Cardiac fibroblast (primary cell): ENCODE results near the gene NME3.

Experiments used
- DNase-seq, 2 donors: peaks; one replicate each; pipeline versions ENCODE4 v3.0.0 to v3.0.0-alpha.2; 2010; ENCODE audit warnings: low read depth in 2 of 2
- H3K4me3 ChIP-seq, 2 donors: replicated peaks in 1 of 2; 1 replicate in 1 of 2; 2 replicates in 1 of 2; pipeline ENCODE4 v1.5.1; 2011; ENCODE audit warnings: low read depth in 2 of 2, low read length in 2 of 2, mild to moderate bottlenecking in 2 of 2, moderate library complexity in 1 of 2
- CTCF ChIP-seq: IDR thresholded peaks from one replicate; pipeline ENCODE4 v1.5.1; 2011; ENCODE audit warnings: low read depth, mild to moderate bottlenecking, low read length, inconsistent platforms

The NME3 gene

GRCh38 chr16:1771188-1771863 lies at the start of gene NME3:
Gene NME3, minus strand, starts transcription at chr16:1771543. Its CDS starts 9 bp downstream, at chr16:1771534.
- DNase-seq: peak; percentile 64 to 71
- TF ChIP-seq CTCF: no peak
- H3K4me3 ChIP-seq: peak within 1 kb of the TSS; percentile 78 to 80

- no peak overlapping the region for H3K4me3 ChIP-seq
- no peak for TF ChIP-seq CTCF
- DNase-seq: no peak
These were observed 49.6 kb upstream of the NME3 start for GRCh38 chr16:1820946-1821290.

GRCh38 chr16:1820096-1820945 lies 49.0 kb upstream of the NME3 start:
- TF ChIP-seq CTCF: no peak
- H3K4me3 ChIP-seq: no peak overlapping the region
- DNase-seq: no peak

- TF ChIP-seq CTCF: no peak
- DNase-seq: no peak
- H3K4me3 ChIP-seq: no peak overlapping the region
These were observed 48.3 kb upstream of the NME3 start for GRCh38 chr16:1819611-1820010.

GRCh38 chr16:1818873-1819525 lies 47.7 kb upstream of the NME3 start:
- no peak for DNase-seq
- no peak overlapping the region for H3K4me3 ChIP-seq
- TF ChIP-seq CTCF: no peak

- no peak for TF ChIP-seq CTCF
- no peak overlapping the region for H3K4me3 ChIP-seq
- no peak for DNase-seq
These were observed 47.0 kb upstream of the NME3 start for GRCh38 chr16:1818204-1818872.
